Measurements from ENCODE around the gene MMRN2.
"Not testable (repeated sequence)": the region's sequence is repeated elsewhere in the genome, so short reads cannot be mapped to it uniquely, and the experiment has no call there.

The MMRN2 gene

DNA sequence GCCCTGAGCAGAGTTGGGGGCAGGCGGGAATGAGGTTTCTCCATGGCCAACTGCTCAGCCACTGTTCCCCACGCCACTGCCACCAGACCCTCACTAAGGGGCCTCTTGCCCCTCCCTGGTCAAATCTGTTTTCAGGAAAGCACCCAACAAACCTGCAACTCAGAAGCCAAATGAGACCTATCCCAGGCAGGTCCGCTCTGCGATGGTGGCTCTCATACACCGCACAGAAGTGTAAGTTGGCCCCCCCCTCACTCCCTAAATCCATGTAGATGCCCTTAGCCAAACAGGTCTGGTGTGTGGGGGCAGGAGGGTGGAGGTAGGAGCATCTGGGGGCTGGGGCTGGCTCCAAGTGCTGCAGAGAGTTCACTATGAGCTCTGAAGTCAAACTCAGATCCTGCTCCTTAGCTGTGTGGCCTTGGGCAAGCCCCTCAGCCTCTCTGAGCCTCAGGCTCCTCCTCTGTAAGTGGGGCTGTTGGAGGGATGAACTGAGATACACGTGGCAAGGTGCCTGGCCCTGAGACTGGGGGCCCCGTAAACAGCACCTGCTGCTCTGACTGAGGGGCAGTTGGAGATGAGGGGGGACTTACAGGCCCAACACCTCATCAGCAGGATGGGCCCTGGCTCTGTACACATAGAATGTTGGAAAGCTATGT, 1.1 kb downstream of the MMRN2 start:
- no peak for DNase-seq (ENCODE audit: low spot score)

GRCh38 chr10:86955501-86956194, 1.8 kb downstream of the MMRN2 start:
- DNase-seq (ENCODE audit: low spot score) = no peak

- no peak for DNase-seq (ENCODE audit: low spot score)
These were observed 2.5 kb downstream of the MMRN2 start for GRCh38 chr10:86954681-86955500.

GRCh38 chr10:86953747-86954680, 3.4 kb downstream of the MMRN2 start:
- peak; percentile 78 for DNase-seq (ENCODE audit: low spot score)

- not testable (repeated sequence) for DNase-seq (ENCODE audit: low spot score)
These were observed 4.7 kb downstream of the MMRN2 start for GRCh38 chr10:86952697-86953096.

DNA sequence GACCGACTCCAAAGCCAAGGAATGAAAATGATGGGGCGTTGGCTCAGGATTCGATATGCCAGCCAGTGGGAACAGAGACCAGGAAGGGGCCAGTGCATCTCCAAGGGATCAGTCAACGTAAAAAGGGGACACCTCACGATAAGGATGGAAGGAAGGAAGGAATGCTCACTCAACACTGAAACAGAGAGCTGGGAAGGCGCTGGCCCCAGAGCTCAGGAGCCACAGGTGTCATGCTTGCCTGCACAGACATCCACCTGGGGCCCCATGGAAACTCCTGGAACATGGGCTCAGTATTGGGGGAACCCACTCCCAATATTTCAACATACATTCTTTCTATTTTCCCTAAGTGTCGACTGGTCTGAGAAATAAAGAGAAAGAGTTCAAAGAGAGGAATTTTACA, 5.3 kb downstream of the MMRN2 start:
- no peak for DNase-seq (ENCODE audit: low spot score)

GRCh38 chr10:86951184-86951761, 6.1 kb downstream of the MMRN2 start:
- no peak for DNase-seq (ENCODE audit: low spot score)

- DNase-seq (ENCODE audit: low spot score) = no peak
These were observed 7.1 kb downstream of the MMRN2 start for GRCh38 chr10:86950349-86950748.

- DNase-seq (ENCODE audit: low spot score) = not testable (repeated sequence)
These were observed 9.6 kb downstream of the MMRN2 start for GRCh38 chr10:86947806-86948205.

DNA sequence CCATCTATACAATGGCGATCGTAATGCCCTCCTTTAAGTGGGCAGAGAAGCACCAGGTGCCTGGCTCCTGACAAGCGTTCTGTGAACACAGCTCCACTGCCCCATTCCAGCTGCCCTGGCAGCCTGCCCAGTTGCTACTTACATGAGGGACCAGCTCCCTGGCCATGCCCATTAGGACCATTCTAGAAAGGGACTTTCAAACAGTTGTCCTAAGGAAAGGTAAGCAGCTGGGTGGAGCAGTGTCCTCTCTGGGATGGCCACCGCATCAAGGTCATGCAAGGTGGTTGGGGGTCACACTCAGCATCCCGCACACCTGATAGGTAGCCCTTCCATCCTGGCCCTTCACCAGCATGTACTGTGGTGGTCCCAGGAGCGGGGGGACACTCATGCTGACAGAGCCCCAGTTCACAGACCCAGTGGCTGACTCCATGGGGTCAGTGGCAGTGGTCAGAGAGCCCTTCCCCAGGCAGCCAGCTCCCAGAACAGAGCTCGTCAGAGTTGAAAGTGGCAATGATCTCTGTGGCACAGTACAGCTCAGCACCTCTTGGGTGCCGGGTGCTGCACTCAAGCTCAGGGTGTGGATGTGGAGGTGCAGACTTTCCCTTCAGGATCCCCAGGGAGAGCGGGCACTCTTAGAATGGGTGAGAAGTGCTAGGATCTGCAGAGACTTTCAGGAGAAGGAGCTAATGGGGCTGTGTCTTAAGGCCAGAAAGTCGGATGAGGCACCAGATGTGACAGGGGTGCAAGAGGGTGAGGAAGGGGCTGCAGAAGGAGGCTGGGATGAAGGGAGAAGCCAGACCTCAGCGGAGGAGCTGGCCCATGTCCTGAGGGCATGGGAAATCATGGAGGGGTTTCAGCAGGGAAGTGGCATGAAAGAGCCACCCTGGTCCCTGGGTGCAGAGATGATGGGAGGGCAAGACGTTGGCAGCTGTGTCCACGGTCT, 10.9 kb downstream of the MMRN2 start:
- peak; percentile 29 for DNase-seq (ENCODE audit: low spot score)

DNA sequence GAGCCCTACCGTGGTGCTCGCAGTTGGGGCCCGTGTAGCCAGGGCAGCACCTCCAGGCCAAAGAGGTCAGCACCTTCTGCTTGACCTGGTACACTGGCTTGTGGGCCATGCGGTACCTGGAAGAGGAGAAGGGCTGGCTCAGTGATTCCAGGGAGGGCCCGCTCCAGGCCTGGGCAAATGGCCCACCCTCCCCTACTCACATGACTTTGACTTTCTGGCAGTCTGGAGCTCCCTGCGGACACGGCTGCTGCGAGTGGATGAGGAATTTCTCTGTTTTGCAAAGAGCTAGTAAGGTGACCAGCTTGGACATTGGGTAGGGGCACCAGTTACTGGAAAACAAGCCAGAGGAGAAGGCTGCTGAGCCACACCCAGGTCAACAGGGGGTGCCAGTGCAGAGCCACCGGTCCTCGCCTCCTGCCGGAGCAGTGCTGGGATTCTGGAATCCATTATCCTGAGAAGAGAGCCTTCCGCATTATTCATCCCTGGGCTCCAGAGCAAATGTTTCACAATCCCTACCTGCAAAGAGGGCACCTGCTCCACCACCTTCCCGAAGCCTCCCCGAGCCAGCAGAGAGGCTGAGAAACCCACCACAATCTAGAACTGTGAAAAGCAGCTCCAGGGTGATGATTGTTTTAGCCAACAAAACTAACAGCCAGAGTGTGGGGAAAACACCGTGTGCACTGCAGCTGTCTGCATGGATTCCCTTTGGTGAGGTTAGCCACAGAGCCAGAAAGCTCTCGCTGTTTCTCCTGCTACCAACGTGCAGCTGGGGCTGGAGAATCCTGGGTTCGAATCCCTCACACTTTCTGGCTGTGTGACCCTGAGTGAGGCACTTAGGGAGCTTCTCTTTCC, 11.8 kb downstream of the MMRN2 start:
- peak; percentile 79 for DNase-seq (ENCODE audit: low spot score)

DNA sequence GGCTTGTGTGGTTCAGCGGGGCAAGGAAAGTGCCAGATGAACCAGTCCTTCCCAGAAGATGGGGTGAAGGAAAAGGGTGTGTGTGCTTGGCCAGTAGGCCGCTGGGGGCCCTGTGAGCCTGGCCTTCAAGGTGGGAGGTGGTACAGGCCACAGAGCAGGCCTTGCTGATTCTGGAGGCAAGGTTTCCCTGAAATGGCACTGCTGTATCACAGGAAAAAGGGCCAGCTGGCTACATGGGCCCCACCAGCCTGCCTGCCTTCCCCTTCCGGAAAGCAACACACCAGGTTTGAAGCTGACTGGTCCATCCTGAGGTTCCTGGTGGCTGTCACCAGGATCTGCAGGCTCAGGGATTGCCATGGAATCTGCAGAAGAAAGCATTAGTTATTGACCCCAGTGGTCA, 12.5 kb downstream of the MMRN2 start:
- DNase-seq (ENCODE audit: low spot score) = no peak

DNA sequence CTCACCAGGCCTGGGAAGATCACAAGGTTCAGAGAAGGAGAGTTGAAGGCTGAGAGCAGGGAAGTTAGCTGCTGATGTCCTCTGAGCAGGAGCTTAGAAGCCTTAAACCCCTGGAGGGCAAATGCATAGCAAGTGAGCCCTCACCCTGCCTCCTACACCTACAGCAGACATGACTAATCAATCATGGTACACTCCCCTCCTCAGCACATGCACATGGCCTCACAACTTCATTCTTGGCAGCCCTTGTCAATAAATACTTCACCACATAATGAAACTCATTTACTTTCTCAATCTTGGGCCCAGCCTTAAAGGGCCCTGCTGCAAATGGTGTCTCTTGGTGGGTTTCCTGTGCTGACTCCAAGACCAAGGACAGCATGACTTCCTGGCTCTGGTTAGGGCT, 12.9 kb downstream of the MMRN2 start:
- peak; percentile 39 for DNase-seq (ENCODE audit: low spot score)

DNA sequence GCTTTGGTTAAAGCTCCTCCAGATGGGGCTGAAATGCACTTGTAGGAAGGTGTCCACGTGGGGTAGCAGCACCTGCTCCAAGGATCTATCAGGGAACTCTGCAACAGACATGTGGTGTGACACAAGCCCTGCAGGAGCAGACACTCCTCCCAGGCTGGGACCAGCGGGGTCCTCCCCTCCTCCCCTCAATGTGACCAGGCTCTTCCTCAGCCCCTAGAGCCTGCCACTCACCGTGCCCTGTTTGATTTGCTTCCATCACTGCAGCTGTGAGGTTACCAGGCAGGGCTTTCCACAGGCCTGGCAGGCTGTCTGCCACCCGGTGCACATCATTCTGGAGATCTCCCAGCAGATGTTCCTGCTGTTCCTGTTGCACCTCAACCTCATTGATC, 13.4 kb downstream of the MMRN2 start:
- DNase-seq (ENCODE audit: low spot score) = no peak

- no peak for DNase-seq (ENCODE audit: low spot score)
These were observed 13.9 kb downstream of the MMRN2 start for GRCh38 chr10:86943316-86944030.

DNA sequence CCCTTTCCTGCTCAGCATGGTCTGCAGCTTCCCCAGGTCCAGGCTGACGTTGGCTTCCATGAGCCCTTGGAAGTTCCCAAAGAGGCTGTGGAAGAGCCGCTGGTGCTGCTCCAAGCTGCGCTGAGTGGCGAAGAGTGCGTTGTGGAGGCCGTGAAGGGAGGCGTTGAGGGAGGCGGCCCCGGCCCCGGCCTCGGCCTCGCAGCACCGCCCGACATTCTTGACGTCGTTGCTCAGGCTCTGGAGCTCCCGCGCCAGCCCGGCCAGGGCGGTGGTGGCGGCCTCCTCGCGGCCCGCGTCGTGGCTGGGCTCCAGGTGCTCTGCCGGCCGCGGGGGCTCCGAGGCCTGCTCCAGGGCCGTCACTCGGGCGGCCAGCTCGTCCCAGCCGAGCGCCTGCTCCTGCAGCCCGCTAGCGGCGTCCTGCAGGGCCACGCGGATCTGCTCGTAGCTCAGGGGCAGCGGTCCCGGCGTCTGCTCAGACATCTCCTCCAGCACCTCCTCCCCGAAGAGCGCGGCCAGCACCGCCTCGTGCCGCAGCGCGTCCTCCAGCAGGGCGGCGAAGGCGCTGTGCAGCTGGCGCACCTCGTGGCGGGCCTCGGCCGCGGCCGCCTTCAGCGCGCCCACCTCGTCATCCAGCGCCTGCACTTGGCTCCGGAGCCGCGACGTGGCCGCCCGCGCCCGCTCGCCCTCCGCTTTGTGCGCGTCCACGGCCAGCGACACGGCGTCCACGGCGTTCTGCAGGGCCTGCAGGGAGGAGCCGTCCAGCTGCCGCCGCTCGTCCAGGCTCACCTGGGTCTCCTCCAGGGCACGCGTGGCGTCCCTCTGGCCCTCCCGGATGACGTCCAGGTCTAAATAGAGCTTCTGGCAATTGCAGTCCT, 14.7 kb downstream of the MMRN2 start:
- no peak for DNase-seq (ENCODE audit: low spot score)

- DNase-seq (ENCODE audit: low spot score) = no peak
These were observed 15.4 kb downstream of the MMRN2 start for GRCh38 chr10:86941991-86942421.

GRCh38 chr10:86941426-86941825, 16.0 kb downstream of the MMRN2 start:
- no peak for DNase-seq (ENCODE audit: low spot score)

Data from kidney tubule cell (primary cell).